B cell (primary cell): ENCODE results near the gene SUCLG1.

Experiments
- CTCF ChIP-seq: fragments of 200-600 bp; IDR thresholded peaks from one replicate; pipeline ENCODE4 v1.8.0; 2022; ENCODE audit warnings: antibody characterized with exemption, mild to moderate bottlenecking
- EZH2 ChIP-seq: IDR thresholded peaks from 2 replicates; pipeline ENCODE4 v1.6.1; 2012; ENCODE audit warnings: borderline replicate concordance, low read depth, mild to moderate bottlenecking, moderate library complexity, low read length; ENCODE audit not compliant: insufficient read depth, poor library complexity, severe bottlenecking

- TF ChIP-seq CTCF (no peak), EZH2 (no peak)
Observed at GRCh38 chr2:84494070-84494469, 35.0 kb upstream of the SUCLG1 start.
